ENCODE measurements around the gene SLC38A8. TPM values are rescaled to one million over a fixed set of nuclear protein-coding genes. Genes with fewer than 3 reads are reported as not detected.

Gene SLC38A8
- total RNA-seq, 5 donors from 2014 or later (not counting 1 experiment from before 2014, with no cell fraction given): not detected

- Mint-ChIP-seq H3K36me3 (no peaks in the 10 kb centered on the region), H3K9me3 (peaks cover 0 to 5% (median 4%) of the 10 kb centered on the region in 3 donors), H3K4me3 (peak overlapping the region in 1 of 3 donors; percentile 37), H3K27ac (no peak overlapping the region), H3K27me3 (peaks cover 2 to 7% of the 10 kb centered on the region in 2 donors), H3K4me1 (peaks cover 9 to 11% (median 10%) of the 10 kb centered on the region in 3 donors)
- Histone ChIP-seq H3K4me3 (ENCODE audit: control insufficient read depth in 1 of 2, extremely low read depth in 1 of 2, low read length in 1 of 2) (no peak overlapping the region), H3K9me3 (no peaks in the 10 kb centered on the region), H3K36me3 (ENCODE audit: control insufficient read depth in 2 of 2, extremely low read depth in 1 of 2, insufficient read depth in 1 of 2, low read length in 1 of 2) (no peaks in the 10 kb centered on the region), H3K27me3 (replicated peaks in 1 of 2; ENCODE audit: control insufficient read depth in 2 of 2, extremely low read depth in 1 of 2, insufficient read depth in 2 of 2, low read length in 1 of 2) (peaks cover 0 to 20% of the 10 kb centered on the region in 2 experiments), H3K27ac (ENCODE audit: low read length) (no peak overlapping the region), H3K4me1 (ENCODE audit: control insufficient read depth in 1 of 2, extremely low read depth in 1 of 2, insufficient read depth in 2 of 2, low read length in 2 of 2) (peaks cover 0 to 7% of the 10 kb centered on the region in 2 experiments)
- ATAC-seq (replicated peaks in 1 of 4) (no peak), DNase-seq (no peak)
- ChIA-PET POLR2A (interaction anchor here in 1 of 2 donors (0.6 kb wide), 1 partner anchor 13 kb away, joined by 6 read pairs; no protein-coding TSS in a partner anchor), CTCF (interaction anchor here in 1 of 2 donors (0.5 to 0.7 kb wide), 2 partner anchors 9 to 23 kb away, joined by 3 read pairs; no protein-coding TSS in a partner anchor)
- 69% methylated on average over 13 of the region's 14 CpGs for WGBS (ENCODE audit: insufficient coverage)
These were observed 27.8 kb downstream of the SLC38A8 start for GRCh38 chr16:84014570-84015327.

GRCh38 chr16:84013787-84014569 is 28.6 kb downstream of the SLC38A8 start:
- H3K27ac ChIP-seq (ENCODE audit: low read length): no peak overlapping the region
- ATAC-seq (replicated peaks in 1 of 4) (peak; percentile 67 to 80 (median 71)), DNase-seq (peak in 34 of 35 experiments; percentile 9 to 70 (median 42))
- H3K27me3 ChIP-seq (replicated peaks in 1 of 2; ENCODE audit: control insufficient read depth in 2 of 2, extremely low read depth in 1 of 2, insufficient read depth in 2 of 2, low read length in 1 of 2): peaks cover 0 to 17% of the 10 kb centered on the region in 2 experiments
- H3K27me3 Mint-ChIP-seq: peaks cover 2 to 6% of the 10 kb centered on the region in 2 donors
- POLR2A ChIA-PET: interaction anchor here in 1 of 2 donors (0.6 kb wide), 1 partner anchor 204 kb away, joined by 3 read pairs; no protein-coding TSS in a partner anchor
- 13% methylated on average over 8 of the region's 14 CpGs for WGBS (ENCODE audit: insufficient coverage)
- peaks cover 0 to 7% of the 10 kb centered on the region in 2 experiments for H3K4me1 ChIP-seq (ENCODE audit: control insufficient read depth in 1 of 2, extremely low read depth in 1 of 2, insufficient read depth in 2 of 2, low read length in 2 of 2)
- H3K27ac Mint-ChIP-seq: no peak overlapping the region
- peaks cover 0 to 5% (median 4%) of the 10 kb centered on the region in 3 donors for H3K9me3 Mint-ChIP-seq
- peaks cover 9 to 11% (median 10%) of the 10 kb centered on the region in 3 donors for H3K4me1 Mint-ChIP-seq
- no peak overlapping the region for H3K4me3 ChIP-seq (ENCODE audit: control insufficient read depth in 1 of 2, extremely low read depth in 1 of 2, low read length in 1 of 2)
- no peaks in the 10 kb centered on the region for H3K36me3 ChIP-seq (ENCODE audit: control insufficient read depth in 2 of 2, extremely low read depth in 1 of 2, insufficient read depth in 1 of 2, low read length in 1 of 2)
- no peaks in the 10 kb centered on the region for H3K9me3 ChIP-seq
- peak overlapping the region in 1 of 3 donors; percentile 37 for H3K4me3 Mint-ChIP-seq
- CTCF ChIA-PET: interaction anchor here in 1 of 2 donors (0.5 to 0.7 kb wide), 3 partner anchors 8 to 78 kb away, joined by 3 read pairs; no protein-coding TSS in a partner anchor
- H3K36me3 Mint-ChIP-seq: no peaks in the 10 kb centered on the region

- CTCF ChIA-PET: no interaction called here
These were observed 33.3 kb downstream of the SLC38A8 start for GRCh38 chr16:84009282-84009681.

GRCh38 chr16:84007965-84008364 is 34.6 kb downstream of the SLC38A8 start:
- H3K36me3 Mint-ChIP-seq: no peaks in the 10 kb centered on the region
- no peak overlapping the region for H3K27ac Mint-ChIP-seq
- Histone ChIP-seq H3K4me3 (ENCODE audit: control insufficient read depth in 1 of 2, extremely low read depth in 1 of 2, low read length in 1 of 2) (no peak overlapping the region), H3K27ac (ENCODE audit: low read length) (no peak overlapping the region), H3K27me3 (replicated peaks in 1 of 2; ENCODE audit: control insufficient read depth in 2 of 2, extremely low read depth in 1 of 2, insufficient read depth in 2 of 2, low read length in 1 of 2) (peaks cover 0 to 12% of the 10 kb centered on the region in 2 experiments), H3K36me3 (ENCODE audit: control insufficient read depth in 2 of 2, extremely low read depth in 1 of 2, insufficient read depth in 1 of 2, low read length in 1 of 2) (no peaks in the 10 kb centered on the region), H3K4me1 (ENCODE audit: control insufficient read depth in 1 of 2, extremely low read depth in 1 of 2, insufficient read depth in 2 of 2, low read length in 2 of 2) (no peaks in the 10 kb centered on the region), H3K9me3 (no peaks in the 10 kb centered on the region)
- no peaks in the 10 kb centered on the region for H3K9me3 Mint-ChIP-seq
- ChIA-PET CTCF (interaction anchor here in 1 of 2 donors (0.6 kb wide), 1 partner anchor 1189 kb away, joined by 4 read pairs; no protein-coding TSS in a partner anchor), POLR2A (no interaction called here)
- no peak overlapping the region for H3K4me3 Mint-ChIP-seq
- WGBS (ENCODE audit: insufficient coverage): 59% methylated on average over 3 of the region's 8 CpGs
- DNase-seq: no peak
- no peak for ATAC-seq (replicated peaks in 1 of 4)
- peaks cover 3% of the 10 kb centered on the region in 2 donors for H3K27me3 Mint-ChIP-seq
- H3K4me1 Mint-ChIP-seq: no peaks in the 10 kb centered on the region

More at GRCh38 chr16:84009282-84009681, 33.3 kb downstream of the SLC38A8 start:
- H3K4me1 Mint-ChIP-seq: peaks cover 3 to 4% (median 3%) of the 10 kb centered on the region in 3 donors
- ATAC-seq (replicated peaks in 1 of 4) (no peak), DNase-seq (no peak)
- H3K4me3 ChIP-seq (ENCODE audit: control insufficient read depth in 1 of 2, extremely low read depth in 1 of 2, low read length in 1 of 2): no peak overlapping the region
- H3K4me1 ChIP-seq (ENCODE audit: control insufficient read depth in 1 of 2, extremely low read depth in 1 of 2, insufficient read depth in 2 of 2, low read length in 2 of 2): peaks cover 0 to 5% of the 10 kb centered on the region in 2 experiments
- POLR2A ChIA-PET: no interaction called here
- H3K4me3 Mint-ChIP-seq: no peak overlapping the region
- H3K36me3 ChIP-seq (ENCODE audit: control insufficient read depth in 2 of 2, extremely low read depth in 1 of 2, insufficient read depth in 1 of 2, low read length in 1 of 2): no peaks in the 10 kb centered on the region
- peaks cover 0 to 16% of the 10 kb centered on the region in 2 experiments for H3K27me3 ChIP-seq (replicated peaks in 1 of 2; ENCODE audit: control insufficient read depth in 2 of 2, extremely low read depth in 1 of 2, insufficient read depth in 2 of 2, low read length in 1 of 2)
- H3K27me3 Mint-ChIP-seq: peaks cover 2 to 3% of the 10 kb centered on the region in 2 donors
- H3K27ac Mint-ChIP-seq: no peak overlapping the region
- H3K9me3 ChIP-seq: no peaks in the 10 kb centered on the region
- no peaks in the 10 kb centered on the region for H3K9me3 Mint-ChIP-seq
- WGBS (ENCODE audit: insufficient coverage): 87% methylated on average over 6 of the region's 6 CpGs
- no peaks in the 10 kb centered on the region for H3K36me3 Mint-ChIP-seq
- no peak overlapping the region for H3K27ac ChIP-seq (ENCODE audit: low read length)

GRCh38 chr16:84007520-84007919 is 35.1 kb downstream of the SLC38A8 start:
- no peaks in the 10 kb centered on the region for H3K36me3 Mint-ChIP-seq
- 65% methylated on average over 4 of the region's 4 CpGs for WGBS (ENCODE audit: insufficient coverage)
- no peaks in the 10 kb centered on the region for H3K36me3 ChIP-seq (ENCODE audit: control insufficient read depth in 2 of 2, extremely low read depth in 1 of 2, insufficient read depth in 1 of 2, low read length in 1 of 2)
- peaks cover 3% of the 10 kb centered on the region in 2 donors for H3K27me3 Mint-ChIP-seq
- no peak for ATAC-seq (replicated peaks in 1 of 4)
- H3K9me3 ChIP-seq: no peaks in the 10 kb centered on the region
- DNase-seq: no peak
- no peaks in the 10 kb centered on the region for H3K4me1 Mint-ChIP-seq
- no peak overlapping the region for H3K4me3 ChIP-seq (ENCODE audit: control insufficient read depth in 1 of 2, extremely low read depth in 1 of 2, low read length in 1 of 2)
- H3K27ac ChIP-seq (ENCODE audit: low read length): no peak overlapping the region
- no peaks in the 10 kb centered on the region for H3K9me3 Mint-ChIP-seq
- peaks cover 0 to 14% of the 10 kb centered on the region in 2 experiments for H3K27me3 ChIP-seq (replicated peaks in 1 of 2; ENCODE audit: control insufficient read depth in 2 of 2, extremely low read depth in 1 of 2, insufficient read depth in 2 of 2, low read length in 1 of 2)
- no peak overlapping the region for H3K27ac Mint-ChIP-seq
- CTCF ChIA-PET: interaction anchor here in 1 of 2 donors (0.6 kb wide), 1 partner anchor 1189 kb away, joined by 4 read pairs; no protein-coding TSS in a partner anchor
- POLR2A ChIA-PET: no interaction called here
- H3K4me3 Mint-ChIP-seq: no peak overlapping the region
- H3K4me1 ChIP-seq (ENCODE audit: control insufficient read depth in 1 of 2, extremely low read depth in 1 of 2, insufficient read depth in 2 of 2, low read length in 2 of 2): no peaks in the 10 kb centered on the region

GRCh38 chr16:84005391-84005790 is 37.2 kb downstream of the SLC38A8 start:
- Mint-ChIP-seq H3K36me3 (no peaks in the 10 kb centered on the region), H3K4me1 (no peaks in the 10 kb centered on the region), H3K9me3 (no peaks in the 10 kb centered on the region), H3K27me3 (peaks cover 6 to 7% of the 10 kb centered on the region in 2 donors), H3K4me3 (no peak overlapping the region), H3K27ac (no peak overlapping the region)
- WGBS (ENCODE audit: insufficient coverage): 62% methylated on average over 4 of the region's 5 CpGs
- Histone ChIP-seq H3K9me3 (no peaks in the 10 kb centered on the region), H3K4me1 (ENCODE audit: control insufficient read depth in 1 of 2, extremely low read depth in 1 of 2, insufficient read depth in 2 of 2, low read length in 2 of 2) (no peaks in the 10 kb centered on the region), H3K36me3 (ENCODE audit: control insufficient read depth in 2 of 2, extremely low read depth in 1 of 2, insufficient read depth in 1 of 2, low read length in 1 of 2) (no peaks in the 10 kb centered on the region), H3K27ac (ENCODE audit: low read length) (no peak overlapping the region), H3K27me3 (replicated peaks in 1 of 2; ENCODE audit: control insufficient read depth in 2 of 2, extremely low read depth in 1 of 2, insufficient read depth in 2 of 2, low read length in 1 of 2) (peaks cover 0 to 27% of the 10 kb centered on the region in 2 experiments), H3K4me3 (ENCODE audit: control insufficient read depth in 1 of 2, extremely low read depth in 1 of 2, low read length in 1 of 2) (no peak overlapping the region)
- ChIA-PET POLR2A (no interaction called here), CTCF (interaction anchor here in 1 of 2 donors (0.6 kb wide), 2 partner anchors 9 to 141 kb away, joined by 3 read pairs; no protein-coding TSS in a partner anchor)
- ATAC-seq (replicated peaks in 1 of 4) (no peak), DNase-seq (no peak)

All from T-cell (primary cell).